ENCODE results near the gene PSMB2. TPM values are rescaled to one million over a fixed set of nuclear protein-coding genes. Genes with fewer than 3 reads are reported as not detected.
"Not testable (repeated sequence)": the region's sequence is repeated elsewhere in the genome, so short reads cannot be mapped to it uniquely, and the experiment has no call there.

Gene PSMB2
- total and polyA plus RNA-seq, 10 of the 15 experiments (the other 5 are each of a cell fraction or from before 2014, with no cell fraction given), result 71.7 to 299 (median 145) TPM

DNA sequence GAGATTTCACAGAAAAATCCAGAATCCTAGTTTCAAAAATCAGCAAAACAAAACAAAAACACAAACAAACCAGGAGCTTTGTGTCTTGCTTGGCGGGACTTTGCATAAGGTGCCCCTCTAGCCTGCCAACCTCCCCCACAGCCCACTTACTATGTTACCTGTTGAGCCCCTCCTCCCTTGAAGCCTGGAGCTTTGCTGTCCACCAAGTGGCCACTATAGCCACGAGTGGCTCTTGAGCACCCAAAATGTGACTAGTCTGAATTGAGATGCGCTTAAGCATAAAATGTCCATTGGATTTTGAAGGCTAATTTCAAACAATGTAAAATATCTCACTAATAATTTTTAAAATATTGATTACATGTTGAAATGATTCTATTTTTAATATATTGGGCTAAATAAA lies 56.0 kb downstream of the PSMB2 start:
- H3K79me2 ChIP-seq (ENCODE audit: control insufficient read depth, insufficient read depth, low read length), result no peaks in the 10 kb centered on the region
- H3K4me2 ChIP-seq (ENCODE audit: control insufficient read depth, insufficient read depth), result no peak overlapping the region
- no peaks in the 10 kb centered on the region for H4K20me1 ChIP-seq (ENCODE audit: control insufficient read depth, insufficient read depth)
- no peak for FAIRE-seq
- SMC1A ChIA-PET (ENCODE audit: uncharacterized antibody, unreplicated experiment), result interaction anchor here (0.9 to 1.0 kb wide), 2 partner anchors 15 to 24 kb away, joined by 3 read pairs; no protein-coding TSS in a partner anchor
- no peaks in the 10 kb centered on the region for H3K9me3 ChIP-seq (replicated peaks; ENCODE audit: control insufficient read depth, insufficient read depth, low read length)
- DNase-seq (ENCODE audit: low read depth, low spot score), result no peak
- RAD21 ChIA-PET (ENCODE audit: unreplicated experiment), result no interaction called here
- no peak for TF ChIP-seq YBX1 (IDR thresholded peaks at IDR 0.05)
- 68% methylated on average over 3 of the region's 3 CpGs for WGBS (ENCODE audit: insufficient coverage, insufficient replicate concordance, low lambda C conversion rate, missing lambda C conversion rate)
- in situ Hi-C loops (cut with MboI), result no loop called here
- no peaks in the 10 kb centered on the region for H3K36me3 ChIP-seq (ENCODE audit: control insufficient read depth in 2 of 2, insufficient read depth in 2 of 2, low read length in 1 of 2)
- H3K9ac ChIP-seq (ENCODE audit: control insufficient read depth, insufficient read depth, low read length), result no peak overlapping the region
- H3K27ac ChIP-seq (ENCODE audit: control insufficient read depth, insufficient read depth), result no peak overlapping the region
- no TSS peak for BruUV-seq (replicated peaks)
- H3K4me1 ChIP-seq (ENCODE audit: control insufficient read depth, insufficient read depth, low read length), result peaks cover 7% of the 10 kb centered on the region; the same call in 1 of the 2 replicates
- no peak for ATAC-seq
- H3K4me3 ChIP-seq, result no peak overlapping the region
- no peak overlapping the region for H2AFZ ChIP-seq (ENCODE audit: control insufficient read depth, low read depth, low read length)
- intact Hi-C loops (cut with micrococcal nuclease; ENCODE audit: unreplicated experiment), result no loop called here
- POLR2A ChIA-PET, result no interaction called here
- CTCF ChIA-PET, result interaction anchor here (0.8 to 3.1 kb wide), 3 partner anchors 16 to 35 kb away, joined by 3 to 8 read pairs (median 3); no protein-coding TSS in a partner anchor
- H3K27me3 ChIP-seq (replicated peaks in 1 of 2; ENCODE audit: control insufficient read depth in 2 of 2, insufficient read depth in 2 of 2, low read length in 1 of 2), result no peaks in the 10 kb centered on the region

DNA sequence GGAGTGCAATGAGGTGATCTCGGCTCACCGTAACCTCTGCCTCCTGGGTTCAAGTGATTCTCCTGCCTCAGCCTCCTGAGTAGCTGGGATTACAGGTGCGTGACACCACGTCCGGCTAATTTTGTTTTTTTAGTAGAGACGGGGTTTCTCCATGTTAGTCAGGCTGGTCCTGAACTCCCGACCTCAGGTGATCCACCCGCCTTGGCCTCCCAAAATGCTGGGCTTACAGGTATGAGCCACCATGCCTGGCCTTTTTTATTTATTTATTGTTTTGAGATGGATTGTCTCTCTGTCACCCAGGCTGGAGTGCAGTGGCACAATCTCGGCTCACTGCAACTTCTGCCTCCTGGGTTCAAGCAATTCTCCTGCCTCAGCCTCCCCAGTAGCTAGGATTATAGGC lies 59.7 kb downstream of the PSMB2 start:
- intact Hi-C loops (cut with micrococcal nuclease; ENCODE audit: unreplicated experiment); ATAC-seq; H3K27me3 ChIP-seq (replicated peaks in 1 of 2; ENCODE audit: control insufficient read depth in 2 of 2, insufficient read depth in 2 of 2, low read length in 1 of 2); RAD21 ChIA-PET (ENCODE audit: unreplicated experiment); H4K20me1 ChIP-seq (ENCODE audit: control insufficient read depth, insufficient read depth); FAIRE-seq; H3K79me2 ChIP-seq (ENCODE audit: control insufficient read depth, insufficient read depth, low read length); H3K36me3 ChIP-seq (ENCODE audit: control insufficient read depth in 2 of 2, insufficient read depth in 2 of 2, low read length in 1 of 2); H3K4me3 ChIP-seq; BruUV-seq (replicated peaks); H2AFZ ChIP-seq (ENCODE audit: control insufficient read depth, low read depth, low read length); H3K9me3 ChIP-seq (replicated peaks; ENCODE audit: control insufficient read depth, insufficient read depth, low read length); H3K27ac ChIP-seq (ENCODE audit: control insufficient read depth, insufficient read depth); in situ Hi-C loops (cut with MboI); H3K4me2 ChIP-seq (ENCODE audit: control insufficient read depth, insufficient read depth); H3K9ac ChIP-seq (ENCODE audit: control insufficient read depth, insufficient read depth, low read length); DNase-seq (ENCODE audit: low read depth, low spot score): not testable (repeated sequence)
- ChIA-PET POLR2A (interaction anchor here (0.6 kb wide), 1 partner anchor 35 kb away, joined by 3 read pairs; no protein-coding TSS in a partner anchor), CTCF (interaction anchor here (1.2 to 1.9 kb wide), 5 partner anchors 12 to 135 kb away, joined by 3 to 6 read pairs (median 4); no protein-coding TSS in a partner anchor), SMC1A (ENCODE audit: uncharacterized antibody, unreplicated experiment) (interaction anchor here (0.6 to 1.5 kb wide), 2 partner anchors 145 to 597 kb away, joined by 3 to 4 read pairs; no protein-coding TSS in a partner anchor)
- peaks cover 25% of the 10 kb centered on the region for H3K4me1 ChIP-seq (ENCODE audit: control insufficient read depth, insufficient read depth, low read length)
- WGBS (ENCODE audit: insufficient coverage, insufficient replicate concordance, low lambda C conversion rate, missing lambda C conversion rate), result 40% methylated on average over 9 of the region's 9 CpGs
